Measurements from ENCODE around the gene RGS8.

Gene RGS8

GRCh38 chr1:182670032-182670749 lies 14.2 kb downstream of the RGS8 start:
- no peak for FAIRE-seq

- no peak for FAIRE-seq
These were observed 15.1 kb downstream of the RGS8 start for GRCh38 chr1:182669266-182669665.

- no peak for FAIRE-seq
These were observed 15.8 kb downstream of the RGS8 start for GRCh38 chr1:182668521-182669054.

- no peak for FAIRE-seq
These were observed 16.4 kb downstream of the RGS8 start for GRCh38 chr1:182667848-182668505.

DNA sequence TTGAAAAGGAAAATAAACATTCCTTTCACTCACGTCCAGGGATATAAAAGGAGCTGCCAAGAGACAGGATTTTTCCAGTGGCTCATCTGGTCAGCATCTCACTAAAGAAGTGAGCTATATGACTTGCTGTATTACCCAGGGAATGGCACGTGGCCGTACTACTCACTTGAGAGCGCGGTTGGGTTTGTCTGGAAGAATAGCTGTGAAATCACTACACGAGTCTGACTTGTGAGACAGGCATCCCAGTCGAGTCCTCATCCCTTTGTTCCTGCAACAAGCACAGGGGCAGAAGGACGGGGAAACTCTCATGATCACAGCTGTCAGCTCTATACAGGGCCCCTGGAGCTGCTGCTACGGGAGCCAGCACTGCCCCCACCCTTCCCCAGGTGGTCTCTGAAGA lies 17.7 kb downstream of the RGS8 start:
- FAIRE-seq: no peak

GRCh38 chr1:182664296-182664695 lies 20.1 kb downstream of the RGS8 start:
- FAIRE-seq: no peak

DNA sequence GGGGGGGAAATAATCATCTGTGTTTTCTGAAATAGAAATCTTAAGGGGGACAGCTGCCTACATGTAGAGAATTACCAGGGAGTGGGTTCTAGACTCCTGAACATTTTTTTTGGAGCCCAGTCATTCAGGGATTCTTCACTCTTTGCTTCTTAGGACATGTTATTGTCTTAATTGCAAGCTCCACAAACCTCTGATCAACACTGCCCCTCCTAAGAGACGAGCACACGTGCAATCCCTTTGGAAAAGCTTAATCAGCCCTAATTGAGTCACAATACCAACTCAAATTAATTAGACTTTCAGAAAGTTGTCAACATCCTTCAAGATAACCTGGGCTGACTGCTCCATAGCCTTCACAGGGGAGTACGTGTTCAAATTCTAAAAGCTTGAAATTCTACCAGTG lies 21.4 kb downstream of the RGS8 start:
- no peak for FAIRE-seq

GRCh38 chr1:182662121-182662890 lies 22.1 kb downstream of the RGS8 start:
- no peak for FAIRE-seq

GRCh38 chr1:182658055-182658454 lies 26.3 kb downstream of the RGS8 start:
- FAIRE-seq: no peak

DNA sequence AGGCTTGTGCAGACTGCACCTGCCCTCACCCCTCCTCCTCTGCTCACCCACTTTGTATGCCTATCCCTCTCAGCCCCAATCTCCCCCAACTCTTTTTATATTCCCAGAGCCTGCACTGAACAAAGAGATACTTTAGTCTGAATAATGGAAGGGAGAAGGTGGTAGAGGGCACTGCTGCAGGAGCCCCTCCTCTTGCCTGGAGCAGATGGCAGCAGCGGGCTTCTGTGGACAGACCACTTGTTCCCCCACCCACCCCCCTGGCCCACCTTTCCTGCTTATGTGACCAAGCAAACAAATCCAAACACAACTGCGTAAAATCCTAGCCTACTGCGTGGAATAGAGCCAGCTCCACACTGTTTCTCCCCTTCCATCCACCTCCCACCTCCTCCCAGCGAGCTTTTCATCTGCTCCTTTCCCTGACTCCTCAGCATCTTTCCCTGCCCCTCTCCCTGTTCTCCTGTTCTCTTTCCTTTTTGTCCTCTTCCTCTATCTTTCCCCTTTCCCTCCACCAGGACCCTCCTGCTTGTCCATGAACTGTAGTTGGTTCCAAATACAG lies 27.5 kb downstream of the RGS8 start:
- no peak for FAIRE-seq

GRCh38 chr1:182653986-182654385 lies 30.4 kb downstream of the RGS8 start:
- FAIRE-seq: no peak

DNA sequence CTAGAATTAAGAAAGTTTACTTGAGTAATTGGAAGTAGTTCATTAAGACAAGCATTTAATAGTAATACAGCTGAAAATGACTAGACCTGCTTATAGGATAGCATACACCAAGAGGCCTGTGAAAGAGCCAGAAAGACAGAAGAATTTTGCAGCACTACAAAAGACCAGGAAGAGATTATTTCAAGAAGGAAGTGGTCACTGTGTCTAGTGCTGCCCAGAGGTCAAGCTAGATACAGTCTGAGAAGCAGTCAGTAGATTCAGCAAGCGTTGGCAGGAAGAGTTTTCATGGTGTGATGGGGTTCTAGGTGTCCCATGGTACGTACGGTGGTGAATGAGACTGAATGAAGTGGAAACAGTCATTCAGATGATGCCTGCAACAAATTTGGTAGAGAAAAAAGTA lies 31.5 kb downstream of the RGS8 start:
- FAIRE-seq: no peak

- no peak for FAIRE-seq
These were observed 33.1 kb downstream of the RGS8 start for GRCh38 chr1:182651339-182651724.

DNA sequence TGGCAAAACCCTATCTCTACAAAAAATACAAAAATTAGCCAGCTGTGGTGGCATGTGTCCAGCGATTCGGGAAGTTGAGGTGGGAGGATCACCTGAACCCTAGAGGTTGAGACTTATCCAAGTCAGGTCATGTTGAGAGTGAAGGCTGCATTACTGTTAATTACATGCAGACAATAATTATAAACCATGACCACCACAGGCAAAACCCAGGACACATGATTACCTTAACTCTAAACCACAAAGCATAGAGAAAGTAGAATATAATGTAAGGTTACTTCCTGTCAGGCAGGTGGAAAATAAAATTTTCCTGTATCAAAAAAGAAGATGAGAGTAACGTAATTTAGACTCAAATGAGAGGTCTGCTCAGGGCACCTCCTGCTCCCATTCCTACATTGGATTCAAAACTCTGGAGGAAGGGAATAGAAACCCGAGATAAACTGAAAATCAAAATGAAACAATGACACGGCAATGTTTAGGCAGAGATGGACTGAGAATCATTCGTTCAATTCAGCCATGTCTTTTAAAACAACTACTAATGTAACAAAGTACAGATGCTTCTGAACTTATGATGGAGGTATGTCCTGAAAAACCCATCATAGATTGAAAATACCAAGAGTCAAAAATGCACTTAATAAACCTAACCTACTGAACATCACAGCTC lies 33.6 kb downstream of the RGS8 start:
- no peak for FAIRE-seq

- FAIRE-seq: no peak
These were observed 35.3 kb downstream of the RGS8 start for GRCh38 chr1:182649041-182649440.

GRCh38 chr1:182646739-182647138 lies 37.6 kb downstream of the RGS8 start:
- FAIRE-seq: no peak

DNA sequence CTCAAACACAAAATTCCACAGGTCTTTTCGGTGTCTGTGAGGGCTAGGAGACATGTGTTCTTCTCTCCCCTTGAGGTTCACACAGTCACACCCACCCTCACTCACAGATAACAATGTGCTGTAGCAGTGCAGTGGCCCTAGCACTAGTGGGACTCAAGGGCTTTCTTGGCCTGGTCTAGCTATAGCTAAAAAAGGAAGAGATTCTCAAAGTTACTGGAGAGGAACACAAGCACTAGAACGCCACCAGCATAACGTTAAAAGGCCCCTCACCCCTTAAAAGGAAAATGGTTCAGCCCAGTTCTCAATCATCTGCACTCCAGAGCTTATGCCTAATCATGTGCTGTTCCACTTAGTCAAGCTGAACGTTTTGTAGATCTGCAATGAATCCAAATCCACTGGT lies 39.5 kb downstream of the RGS8 start:
- no peak for FAIRE-seq

- no peak for FAIRE-seq
These were observed 40.7 kb downstream of the RGS8 start for GRCh38 chr1:182643699-182644098.

DNA sequence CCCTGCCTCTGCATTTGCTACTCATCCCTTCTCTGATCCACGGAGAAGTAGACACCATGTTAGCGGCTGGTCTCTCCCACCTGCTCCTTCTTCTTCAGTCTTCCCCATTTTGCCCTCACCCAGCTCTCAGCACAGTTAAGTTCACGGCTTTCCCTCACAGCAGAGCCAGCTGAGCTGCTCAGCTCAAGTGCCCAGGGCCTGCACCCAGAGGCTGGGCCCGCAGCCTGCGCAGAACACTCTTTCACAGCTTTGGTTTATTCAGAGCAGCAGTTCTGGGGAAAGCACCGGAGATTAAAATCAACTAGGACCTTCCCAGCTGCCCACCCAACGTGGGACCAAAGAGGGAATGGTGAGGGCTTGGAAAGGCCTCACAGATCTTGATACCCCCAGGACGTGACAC lies 41.9 kb downstream of the RGS8 start:
- FAIRE-seq: no peak

GRCh38 chr1:182641561-182641960 lies 42.8 kb downstream of the RGS8 start:
- FAIRE-seq: no peak

DNA sequence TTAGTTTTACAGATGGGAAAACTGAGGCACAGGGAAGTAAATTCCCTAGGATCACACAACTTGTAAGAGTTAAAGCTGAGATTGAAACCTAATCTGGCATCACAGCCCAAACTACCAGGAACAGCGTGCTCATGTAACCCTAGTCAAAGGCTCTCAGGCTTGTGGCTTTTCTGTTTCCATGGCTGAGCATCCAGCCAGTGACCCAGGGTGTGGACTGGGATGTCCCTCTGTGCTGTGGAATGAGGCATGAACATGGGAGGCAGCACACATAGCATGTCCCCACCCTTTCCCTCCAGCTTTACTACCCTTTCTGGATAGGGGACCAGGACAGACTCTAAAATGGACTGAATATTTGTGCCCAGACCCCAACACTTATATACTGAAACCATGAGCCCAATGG lies 45.1 kb downstream of the RGS8 start:
- FAIRE-seq: no peak

DNA sequence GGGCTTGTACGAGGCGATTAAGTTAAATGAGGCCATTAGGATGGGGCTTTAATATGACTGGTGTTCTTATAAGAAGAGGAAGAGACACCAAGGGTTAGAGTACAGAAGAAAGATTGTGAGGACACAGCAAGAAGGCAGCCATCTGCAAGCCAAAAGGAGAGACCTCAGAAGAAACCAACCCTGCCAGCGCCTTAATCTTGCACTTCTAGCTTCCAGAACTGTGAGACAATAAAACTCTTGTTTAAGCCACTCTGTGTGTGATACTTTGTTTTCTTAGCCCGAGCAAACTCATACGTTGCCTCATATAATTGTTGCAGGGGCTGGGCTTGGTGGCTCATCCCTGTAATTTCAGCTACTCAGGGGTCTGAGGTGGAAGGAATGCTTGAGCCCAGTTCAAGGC lies 46.6 kb downstream of the RGS8 start:
- no peak for FAIRE-seq

DNA sequence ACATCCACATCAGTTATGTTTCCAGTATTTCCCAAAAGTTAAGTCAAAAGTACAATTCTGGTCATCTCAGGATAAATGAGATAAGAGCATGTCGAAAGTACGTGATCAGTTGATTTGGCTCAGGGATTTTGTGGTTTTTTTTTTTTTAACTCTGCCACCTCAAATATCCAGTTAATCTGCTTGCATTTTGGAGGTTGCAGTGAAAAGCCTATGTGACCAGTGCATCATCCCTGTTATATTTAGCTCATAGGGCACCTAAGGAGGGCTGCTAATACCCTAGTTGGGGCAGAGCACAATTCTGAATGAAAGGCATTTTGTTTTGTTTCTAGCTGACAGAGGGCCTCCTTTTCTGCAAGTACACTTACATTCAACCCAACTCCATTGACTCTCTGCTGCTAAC lies 48.5 kb downstream of the RGS8 start:
- no peak for FAIRE-seq
